Activated naive CD8-positive, alpha-beta T cell (primary cell): ENCODE data around the gene APOBEC3G.
"Not testable (repeated sequence)": the region's sequence is repeated elsewhere in the genome, so short reads cannot be mapped to it uniquely, and the experiment has no call there.

Experiments
- H3K27ac Mint-ChIP-seq: one replicate; pipeline ENCODE4 v1.8.0; 2021; ENCODE audit warnings: mixed read lengths
- H3K27me3 Mint-ChIP-seq: one replicate; pipeline ENCODE4 v1.8.0; 2021; ENCODE audit warnings: mixed read lengths
- H3K36me3 Mint-ChIP-seq: one replicate; pipeline ENCODE4 v1.8.0; 2021; ENCODE audit warnings: mixed read lengths
- H3K4me1 Mint-ChIP-seq: one replicate; pipeline ENCODE4 v1.8.0; 2021; ENCODE audit warnings: low read depth, mixed read lengths
- H3K4me3 Mint-ChIP-seq: one replicate; pipeline ENCODE4 v1.8.0; 2021; ENCODE audit warnings: mild to moderate bottlenecking, mixed read lengths
- H3K9me3 Mint-ChIP-seq: one replicate; pipeline ENCODE4 v1.8.0; 2021; ENCODE audit warnings: low read depth, mixed read lengths

Gene APOBEC3G

GRCh38 chr22:39051844-39052495 is 25.1 kb upstream of the APOBEC3G start:
- not testable (repeated sequence) for H3K27me3 Mint-ChIP-seq, H3K4me1 Mint-ChIP-seq, H3K9me3 Mint-ChIP-seq, H3K36me3 Mint-ChIP-seq, H3K4me3 Mint-ChIP-seq, H3K27ac Mint-ChIP-seq

GRCh38 chr22:39055658-39056057 is 21.4 kb upstream of the APOBEC3G start:
- Mint-ChIP-seq H3K4me1 (peaks cover under 1% of the 10 kb centered on the region), H3K9me3 (no peaks in the 10 kb centered on the region), H3K36me3 (no peaks in the 10 kb centered on the region), H3K4me3 (no peak overlapping the region), H3K27ac (no peak overlapping the region), H3K27me3 (no peaks in the 10 kb centered on the region)

GRCh38 chr22:39061290-39061689 is 15.8 kb upstream of the APOBEC3G start:
- not testable (repeated sequence) for H3K4me3 Mint-ChIP-seq, H3K27me3 Mint-ChIP-seq, H3K27ac Mint-ChIP-seq, H3K9me3 Mint-ChIP-seq, H3K36me3 Mint-ChIP-seq
- H3K4me1 Mint-ChIP-seq, result peaks cover 13% of the 10 kb centered on the region

GRCh38 chr22:39061951-39062350 is 15.1 kb upstream of the APOBEC3G start:
- H3K36me3 Mint-ChIP-seq, H3K27me3 Mint-ChIP-seq, H3K4me3 Mint-ChIP-seq, H3K27ac Mint-ChIP-seq, H3K9me3 Mint-ChIP-seq: not testable (repeated sequence)
- H3K4me1 Mint-ChIP-seq, result peaks cover 13% of the 10 kb centered on the region

GRCh38 chr22:39063904-39064303 is 13.2 kb upstream of the APOBEC3G start:
- peaks cover 13% of the 10 kb centered on the region for H3K4me1 Mint-ChIP-seq
- not testable (repeated sequence) for H3K4me3 Mint-ChIP-seq, H3K36me3 Mint-ChIP-seq, H3K27me3 Mint-ChIP-seq, H3K9me3 Mint-ChIP-seq
- peak overlapping the region; percentile 35 for H3K27ac Mint-ChIP-seq

- not testable (repeated sequence) for H3K27me3 Mint-ChIP-seq, H3K9me3 Mint-ChIP-seq, H3K4me3 Mint-ChIP-seq, H3K27ac Mint-ChIP-seq, H3K36me3 Mint-ChIP-seq
- peaks cover 13% of the 10 kb centered on the region for H3K4me1 Mint-ChIP-seq
These were observed 10.4 kb upstream of the APOBEC3G start for GRCh38 chr22:39066442-39067276.

- H3K36me3 Mint-ChIP-seq, result no peaks in the 10 kb centered on the region
- H3K9me3 Mint-ChIP-seq, result no peaks in the 10 kb centered on the region
- H3K4me3 Mint-ChIP-seq, result no peak overlapping the region
- no peak overlapping the region for H3K27ac Mint-ChIP-seq
- H3K4me1 Mint-ChIP-seq, result peaks cover 13% of the 10 kb centered on the region
- H3K27me3 Mint-ChIP-seq, result no peaks in the 10 kb centered on the region
These were observed 8.9 kb upstream of the APOBEC3G start for GRCh38 chr22:39068033-39068785.

- H3K4me3 Mint-ChIP-seq, result no peak overlapping the region
- peaks cover 10% of the 10 kb centered on the region for H3K4me1 Mint-ChIP-seq
- H3K27ac Mint-ChIP-seq, result no peak overlapping the region
- H3K9me3 Mint-ChIP-seq, result no peaks in the 10 kb centered on the region
- no peaks in the 10 kb centered on the region for H3K27me3 Mint-ChIP-seq
- no peaks in the 10 kb centered on the region for H3K36me3 Mint-ChIP-seq
These were observed 6.9 kb upstream of the APOBEC3G start for GRCh38 chr22:39070186-39070585.

- not testable (repeated sequence) for H3K27me3 Mint-ChIP-seq, H3K4me3 Mint-ChIP-seq, H3K36me3 Mint-ChIP-seq, H3K27ac Mint-ChIP-seq, H3K9me3 Mint-ChIP-seq
- H3K4me1 Mint-ChIP-seq, result peaks cover 17% of the 10 kb centered on the region
These were observed 4.5 kb upstream of the APOBEC3G start for GRCh38 chr22:39072581-39072981.

- no peak overlapping the region for H3K4me3 Mint-ChIP-seq
- peaks cover 27% of the 10 kb centered on the region for H3K4me1 Mint-ChIP-seq
- no peaks in the 10 kb centered on the region for H3K36me3 Mint-ChIP-seq
- H3K27me3 Mint-ChIP-seq, result no peaks in the 10 kb centered on the region
- H3K9me3 Mint-ChIP-seq, result no peaks in the 10 kb centered on the region
- H3K27ac Mint-ChIP-seq, result peak overlapping the region; percentile 34
These were observed 3.1 kb upstream of the APOBEC3G start for GRCh38 chr22:39073981-39074380.

- not testable (repeated sequence) for H3K27me3 Mint-ChIP-seq, H3K36me3 Mint-ChIP-seq, H3K9me3 Mint-ChIP-seq
- Mint-ChIP-seq H3K27ac (peak overlapping the region; percentile 59), H3K4me3 (peak overlapping the region; percentile 69), H3K4me1 (peaks cover 40% of the 10 kb centered on the region)
These were observed 685 bp upstream of the APOBEC3G start for GRCh38 chr22:39076155-39077025.

GRCh38 chr22:39077912-39078311 is 837 bp downstream of the APOBEC3G start:
- peak overlapping the region; percentile 89 for H3K27ac Mint-ChIP-seq
- H3K36me3 Mint-ChIP-seq, H3K27me3 Mint-ChIP-seq, H3K9me3 Mint-ChIP-seq: not testable (repeated sequence)
- H3K4me1 Mint-ChIP-seq, result peaks cover 44% of the 10 kb centered on the region
- peak overlapping the region; percentile 90 for H3K4me3 Mint-ChIP-seq

- no peaks in the 10 kb centered on the region for H3K9me3 Mint-ChIP-seq
- no peaks in the 10 kb centered on the region for H3K36me3 Mint-ChIP-seq
- H3K27me3 Mint-ChIP-seq, result no peaks in the 10 kb centered on the region
- H3K27ac Mint-ChIP-seq, result peak overlapping the region; percentile 89
- peak overlapping the region; percentile 90 for H3K4me3 Mint-ChIP-seq
- H3K4me1 Mint-ChIP-seq, result peaks cover 45% of the 10 kb centered on the region
These were observed 1.3 kb downstream of the APOBEC3G start for GRCh38 chr22:39078329-39078728.

- H3K27me3 Mint-ChIP-seq, H3K27ac Mint-ChIP-seq, H3K9me3 Mint-ChIP-seq, H3K36me3 Mint-ChIP-seq: not testable (repeated sequence)
- Mint-ChIP-seq H3K4me3 (peak overlapping the region; percentile 90), H3K4me1 (peaks cover 41% of the 10 kb centered on the region)
These were observed 2.1 kb downstream of the APOBEC3G start for GRCh38 chr22:39079054-39079637.
